Motor neuron (in vitro differentiated cells): Measurements from ENCODE around the gene PARN. TPM values are rescaled to one million over a fixed set of nuclear protein-coding genes. Genes with fewer than 3 reads are reported as not detected.
"Not testable (repeated sequence)": the region's sequence is repeated elsewhere in the genome, so short reads cannot be mapped to it uniquely, and the experiment has no call there.

Source experiments
- ATAC-seq, 8 experiments: fragments of 200-7000 bp; cut with Tn5 transposase; replicated peaks in 6 of 8; 2 replicates each; pipeline ENCODE4 v1.8.0; 2021; ENCODE audit warnings: mild to moderate bottlenecking in 8 of 8, moderate library complexity in 8 of 8
- H3K27ac ChIP-seq, 2 donors: fragments of 250-450 bp; sonication (Bioruptor Pico); 2 replicates each; pipeline ENCODE4 v1.9.0; 2021; ENCODE audit warnings: antibody characterized with exemption in 2 of 2, mild to moderate bottlenecking in 2 of 2, moderate library complexity in 1 of 2
- H3K4me1 ChIP-seq, 2 donors: fragments of 250-450 bp; sonication (Bioruptor Pico); replicated peaks in 1 of 2; 2 replicates each; pipeline ENCODE4 v1.6.1; 2021; ENCODE audit warnings: antibody characterized with exemption in 2 of 2, mild to moderate bottlenecking in 2 of 2, moderate library complexity in 1 of 2
- H3K4me3 ChIP-seq, 5 donors: fragments of 250-450 bp; sonication (Bioruptor Pico); 2 replicates each; pipeline ENCODE4 v1.9.0; 2021; ENCODE audit warnings: antibody characterized with exemption in 5 of 5, mild to moderate bottlenecking in 5 of 5, moderate library complexity in 4 of 5
- WGBS, 10 experiments: fragments of 450-650 bp; shearing (Covaris generic); methylation state at CpG; one replicate each; pipeline ENCODE4 v1.0.0; 2022; 5-methylcytosine and 5-hydroxymethylcytosine counted together
- in situ Hi-C, 9 experiments: fragments of 400-800 bp; cut with MboI; loops; one replicate each; pipeline ENCODE4 v1.15.0; 2021; ENCODE audit warnings: low sequenced_read_pairs in 9 of 9, low pct_unique_long_range_greater_than_20kb in 2 of 9; ENCODE audit not compliant: unreplicated experiment in 9 of 9
- total RNA-seq, 8 experiments: library from RNA; unstranded; fragments of 300-600 nt; gene quantifications; 2 replicates each; pipeline versions ENCODE4 v1.2.3 to v1.2.4, GENCODE V29; 2022

Gene PARN
- total RNA-seq, 8 experiments from 2014 or later: 16.0 to 60.6 (median 27.5) TPM

GRCh38 chr16:14649816-14650215 lies 19.8 kb upstream of the PARN start:
- Histone ChIP-seq H3K4me3 (no peak overlapping the region), H3K4me1 (no peaks in the 10 kb centered on the region), H3K27ac (no peak overlapping the region)
- WGBS, 10 experiments: 70 to 100% (median 100%) methylated on average over 1 to 5 of the region's 10 CpGs; no CpG with 5 or more reads in 3 of the 10 experiments
- ATAC-seq: no peak
- in situ Hi-C loops: no loop called here

DNA sequence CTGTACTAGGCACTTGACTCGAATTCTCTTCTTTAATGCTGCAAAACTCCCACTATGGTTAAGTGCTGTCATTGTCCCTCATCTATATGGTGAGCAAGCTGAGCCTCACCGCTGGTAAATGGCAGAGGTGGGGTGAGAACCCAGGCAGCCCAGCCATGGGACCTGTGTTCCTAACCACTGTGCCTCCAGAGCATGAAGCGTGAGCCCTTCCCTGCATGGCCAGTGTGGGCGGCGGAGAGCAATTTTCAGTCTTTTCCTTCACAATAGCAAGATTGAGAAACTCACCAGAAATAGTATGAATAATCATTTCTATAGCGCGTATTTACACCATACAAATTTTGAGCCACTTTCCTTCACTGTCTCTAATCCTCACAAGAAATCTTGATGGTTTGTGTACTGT lies 11.9 kb upstream of the PARN start:
- in situ Hi-C loops: no loop called here
- ATAC-seq: peak in 1 of 8 experiments; percentile 15
- Histone ChIP-seq H3K4me1 (peaks cover 2 to 9% of the 10 kb centered on the region in 2 donors), H3K4me3 (no peak overlapping the region), H3K27ac (no peak overlapping the region)
- WGBS, 10 experiments: 80 to 100% (median 99%) methylated on average over 2 to 5 of the region's 7 CpGs; no CpG with 5 or more reads in 2 of the 10 experiments

DNA sequence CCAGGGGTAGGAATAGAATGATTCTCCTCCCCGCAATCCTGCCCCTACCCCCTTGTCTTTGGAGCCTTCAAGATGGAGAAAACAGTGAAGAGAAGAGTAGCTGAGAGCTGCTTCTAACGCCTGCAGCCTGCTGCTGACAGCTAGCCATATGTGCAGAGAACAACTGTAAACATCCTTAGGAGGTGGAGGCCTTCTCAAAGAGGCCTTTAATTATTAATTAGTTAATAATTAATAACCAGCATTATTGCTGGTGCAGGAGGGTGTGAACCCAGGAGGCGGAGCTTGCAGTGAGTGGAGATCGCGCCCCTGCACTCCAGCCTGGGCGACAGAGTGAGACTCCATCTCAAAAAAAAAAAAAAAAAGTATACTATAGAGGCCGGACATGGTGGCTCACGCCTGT lies 11.1 kb upstream of the PARN start:
- peaks cover 9 to 16% of the 10 kb centered on the region in 2 donors for H3K4me1 ChIP-seq
- H3K4me3 ChIP-seq: no peak overlapping the region
- ATAC-seq: no peak
- WGBS, 10 experiments: 50 to 100% (median 89%) methylated on average over 1 to 7 of the region's 8 CpGs; no CpG with 5 or more reads in 3 of the 10 experiments
- no peak overlapping the region for H3K27ac ChIP-seq
- in situ Hi-C loops: no loop called here

GRCh38 chr16:14640538-14640937 lies 10.5 kb upstream of the PARN start:
- Histone ChIP-seq H3K4me3 (no peak overlapping the region), H3K4me1 (peaks cover 13 to 23% of the 10 kb centered on the region in 2 donors), H3K27ac (no peak overlapping the region)
- 80 to 100% (median 91%) methylated on average over 1 to 9 of the region's 10 CpGs; no CpG with 5 or more reads in 1 of the 10 experiments for WGBS, 10 experiments
- ATAC-seq: no peak
- in situ Hi-C loops: no loop called here

GRCh38 chr16:14636951-14637240 lies 6.8 kb upstream of the PARN start:
- WGBS, 10 experiments: no CpG with 5 or more reads among the region's 1 CpG
- in situ Hi-C loops, ATAC-seq: not testable (repeated sequence)
- Histone ChIP-seq H3K27ac (peak overlapping the region in 1 of 2 donors; percentile 71), H3K4me1 (peaks cover 18 to 32% of the 10 kb centered on the region in 2 donors), H3K4me3 (peak overlapping the region in 3 of 5 donors; percentile 7 to 18 (median 16))

- Histone ChIP-seq H3K4me1 (peaks cover 18 to 33% of the 10 kb centered on the region in 2 donors), H3K27ac (peak overlapping the region in 1 of 2 donors; percentile 71), H3K4me3 (peak overlapping the region in 4 of 5 donors; percentile 7 to 18 (median 14))
- 8 to 100% (median 23%) methylated on average over 1 to 5 of the region's 17 CpGs; no CpG with 5 or more reads in 2 of the 10 experiments for WGBS, 10 experiments
- in situ Hi-C loops, ATAC-seq: not testable (repeated sequence)
Observed at GRCh38 chr16:14636179-14636950, 6.3 kb upstream of the PARN start.

DNA sequence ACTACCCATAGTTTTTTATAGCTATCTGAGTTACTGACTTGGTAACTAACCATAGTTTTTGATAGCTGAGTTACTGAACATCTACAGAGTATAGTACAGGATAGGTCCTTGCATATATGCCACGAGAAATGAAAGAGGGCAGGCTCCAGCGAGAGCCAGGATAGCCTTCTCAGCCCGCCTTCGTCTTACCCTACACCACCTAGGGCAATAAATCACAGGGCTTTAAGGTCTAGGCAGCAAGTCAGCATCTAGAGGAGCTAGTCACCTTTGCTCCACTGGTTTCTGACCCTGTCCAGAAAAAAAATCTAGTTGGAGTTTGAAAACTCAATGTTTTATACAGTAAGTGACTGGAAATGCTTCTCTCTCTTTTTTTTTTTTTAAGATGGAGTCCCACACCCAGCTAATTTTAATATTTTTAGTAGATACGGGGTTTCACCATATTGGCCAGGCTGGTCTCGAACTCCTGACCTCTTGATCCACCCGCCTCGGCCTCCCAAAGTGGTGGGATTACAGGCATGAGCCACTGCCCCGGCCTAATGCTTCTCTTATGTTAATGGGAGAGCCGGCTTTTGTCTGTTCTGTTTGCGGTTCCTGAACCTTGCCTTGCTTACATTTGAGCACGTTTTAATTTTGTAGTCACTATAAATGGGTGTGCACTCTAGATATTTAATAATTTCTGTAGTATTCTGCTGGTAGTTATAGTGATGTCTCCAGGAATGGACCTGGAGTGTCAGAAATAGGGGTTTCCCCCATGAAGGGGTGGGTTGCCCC lies 5.5 kb upstream of the PARN start:
- in situ Hi-C loops: no loop called here
- no peak for ATAC-seq
- Histone ChIP-seq H3K4me3 (no peak overlapping the region), H3K27ac (no peak overlapping the region), H3K4me1 (peaks cover 18 to 33% of the 10 kb centered on the region in 2 donors)
- WGBS, 10 experiments: 31 to 100% (median 56%) methylated on average over 1 to 9 of the region's 12 CpGs

GRCh38 chr16:14634389-14634725 lies 4.3 kb upstream of the PARN start:
- WGBS, 10 experiments: 23 to 86% (median 66%) methylated on average over 1 to 5 of the region's 7 CpGs; no CpG with 5 or more reads in 1 of the 10 experiments
- H3K27ac ChIP-seq: no peak overlapping the region
- peaks cover 18 to 33% of the 10 kb centered on the region in 2 donors for H3K4me1 ChIP-seq
- in situ Hi-C loops: no loop called here
- ATAC-seq: no peak
- H3K4me3 ChIP-seq: peak overlapping the region; percentile 63 to 92 (median 79)

DNA sequence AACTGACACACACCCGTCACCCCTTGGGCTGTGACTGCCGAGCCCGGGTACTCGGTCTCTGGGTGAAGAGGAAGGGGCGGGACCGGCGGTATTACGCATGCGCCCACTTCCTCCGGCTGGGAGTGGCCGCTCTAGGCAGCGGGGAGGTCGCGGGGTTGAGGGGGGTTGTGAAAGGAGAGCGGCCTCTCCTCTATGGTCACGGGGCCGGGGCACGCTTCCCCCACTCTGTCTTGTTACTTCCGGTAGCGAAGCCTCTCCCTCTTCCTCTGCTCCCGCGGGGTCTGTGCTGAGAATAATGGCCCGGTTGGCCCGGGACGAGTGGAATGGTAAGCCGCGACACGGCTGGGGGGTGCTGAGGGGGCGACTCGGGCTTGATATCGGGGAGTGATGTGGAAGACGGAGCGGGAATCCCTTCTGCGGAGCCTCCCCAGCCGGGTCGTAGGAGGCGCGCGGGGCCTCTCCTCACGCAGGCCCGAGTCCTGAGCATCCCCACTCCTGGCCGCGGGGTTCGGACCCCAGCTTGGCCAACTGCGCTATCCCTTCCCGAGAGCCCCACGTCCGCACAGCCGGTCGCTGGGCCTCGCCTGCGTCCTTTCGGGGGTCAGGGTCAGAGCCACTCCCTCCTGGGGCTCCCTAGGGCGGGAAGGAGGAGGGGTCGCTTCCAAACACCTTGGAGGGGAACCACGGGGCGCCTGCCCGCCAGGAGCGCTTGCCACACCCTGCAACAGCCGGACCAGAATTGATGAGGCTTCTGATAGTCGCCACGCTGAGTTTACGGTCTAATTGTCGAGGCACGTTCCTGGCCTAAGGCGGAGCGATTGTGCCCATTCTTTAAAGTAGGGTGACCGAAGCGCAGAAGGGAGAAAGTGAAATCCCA lies 2.9 kb upstream of the PARN start, which contains the start of gene BFAR:
Gene BFAR (plus strand): TSS at position 259 of the 877 bp plus-strand sequence. CDS start 11,396 bp downstream, outside the sequence.
- peak within 1 kb of the TSS; percentile 76 to 83 for H3K27ac ChIP-seq
- peaks cover 22 to 38% of the 10 kb centered on the region in 2 donors for H3K4me1 ChIP-seq
- in situ Hi-C loops: no loop called here
- ATAC-seq: peak; percentile 63 to 89 (median 86)
- WGBS, 10 experiments: 0 to 3% (median 0%) methylated on average over 2 to 28 of the region's 69 CpGs; no CpG with 5 or more reads in 3 of the 10 experiments
- peak within 1 kb of the TSS; percentile 63 to 92 (median 79) for H3K4me3 ChIP-seq

GRCh38 chr16:14630620-14631330 lies 715 bp upstream of the PARN start:
- ATAC-seq, in situ Hi-C loops: not testable (repeated sequence)
- 0 to 97% (median 90%) methylated on average over 2 to 20 of the region's 29 CpGs; no CpG with 5 or more reads in 1 of the 10 experiments for WGBS, 10 experiments
- Histone ChIP-seq H3K4me3 (peak overlapping the region; percentile 71 to 93 (median 86)), H3K27ac (peak overlapping the region; percentile 21 to 53), H3K4me1 (peaks cover 8 to 18% of the 10 kb centered on the region in 2 donors)

DNA sequence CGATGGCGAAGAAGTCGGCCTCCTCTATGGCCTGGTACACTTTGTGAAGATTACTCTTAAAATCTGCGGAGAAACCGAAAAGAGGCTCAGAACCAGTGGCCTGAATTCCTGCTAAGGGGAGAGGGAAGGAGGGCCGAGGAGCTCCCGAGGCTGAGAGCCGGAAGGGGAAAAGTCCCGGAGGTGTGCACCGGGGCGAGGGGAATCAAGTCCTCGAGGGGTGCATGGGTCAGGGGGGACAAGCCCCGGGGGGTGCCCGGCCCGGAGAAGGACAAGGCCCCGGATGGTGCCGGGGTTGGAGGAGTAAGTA lies 495 bp downstream of the PARN start:
- in situ Hi-C loops: no loop called here
- peak in 2 of 8 experiments; percentile 0 to 2 for ATAC-seq
- H3K4me1 ChIP-seq: peaks cover 8 to 14% of the 10 kb centered on the region in 2 donors
- peak overlapping the region; percentile 82 to 94 for H3K27ac ChIP-seq
- 0 to 6% (median 1%) methylated on average over 1 to 7 of the region's 17 CpGs; no CpG with 5 or more reads in 4 of the 10 experiments for WGBS, 10 experiments
- peak overlapping the region; percentile 71 to 93 (median 86) for H3K4me3 ChIP-seq
